ENCODE data around the gene HMHB1.
"Not testable (repeated sequence)": the region's sequence is repeated elsewhere in the genome, so short reads cannot be mapped to it uniquely, and the experiment has no call there.

HMHB1 gene

GRCh38 chr5:143801252-143801939, 10.6 kb upstream of the HMHB1 start:
- no peak overlapping the region for H3K9ac ChIP-seq (ENCODE audit: low read depth in 1 of 2, low read length in 2 of 2)
- no peak overlapping the region for H3K27ac ChIP-seq (ENCODE audit: low read depth in 2 of 2, low read length in 2 of 2)
- no peaks in the 10 kb centered on the region for H3K9me3 ChIP-seq (ENCODE audit: control insufficient read depth in 2 of 2, low read length in 2 of 2)
- H3K27me3 ChIP-seq (ENCODE audit: control insufficient read depth in 2 of 2, insufficient read depth in 2 of 2, low read length in 2 of 2), result no peaks in the 10 kb centered on the region
- H3K36me3 ChIP-seq (ENCODE audit: control insufficient read depth in 2 of 2, insufficient read depth in 2 of 2, low read length in 2 of 2), result no peaks in the 10 kb centered on the region
- no peak overlapping the region for H3K4me3 ChIP-seq (ENCODE audit: low read length in 2 of 2)
- no peaks in the 10 kb centered on the region for H3K4me1 ChIP-seq (ENCODE audit: control insufficient read depth in 2 of 2, insufficient read depth in 2 of 2, low read length in 2 of 2)

GRCh38 chr5:143805861-143806260, 6.1 kb upstream of the HMHB1 start:
- Histone ChIP-seq H3K27me3 (ENCODE audit: control insufficient read depth in 2 of 2, insufficient read depth in 2 of 2, low read length in 2 of 2) (no peaks in the 10 kb centered on the region), H3K4me3 (ENCODE audit: low read length in 2 of 2) (no peak overlapping the region), H3K9ac (ENCODE audit: low read depth in 1 of 2, low read length in 2 of 2) (no peak overlapping the region), H3K27ac (ENCODE audit: low read depth in 2 of 2, low read length in 2 of 2) (no peak overlapping the region), H3K9me3 (ENCODE audit: control insufficient read depth in 2 of 2, low read length in 2 of 2) (no peaks in the 10 kb centered on the region), H3K4me1 (ENCODE audit: control insufficient read depth in 2 of 2, insufficient read depth in 2 of 2, low read length in 2 of 2) (no peaks in the 10 kb centered on the region), H3K36me3 (ENCODE audit: control insufficient read depth in 2 of 2, insufficient read depth in 2 of 2, low read length in 2 of 2) (no peaks in the 10 kb centered on the region)

GRCh38 chr5:143806579-143806978, 5.4 kb upstream of the HMHB1 start:
- Histone ChIP-seq H3K27ac (ENCODE audit: low read depth in 2 of 2, low read length in 2 of 2) (no peak overlapping the region), H3K9ac (ENCODE audit: low read depth in 1 of 2, low read length in 2 of 2) (no peak overlapping the region), H3K9me3 (ENCODE audit: control insufficient read depth in 2 of 2, low read length in 2 of 2) (no peaks in the 10 kb centered on the region), H3K27me3 (ENCODE audit: control insufficient read depth in 2 of 2, insufficient read depth in 2 of 2, low read length in 2 of 2) (no peaks in the 10 kb centered on the region), H3K36me3 (ENCODE audit: control insufficient read depth in 2 of 2, insufficient read depth in 2 of 2, low read length in 2 of 2) (no peaks in the 10 kb centered on the region), H3K4me3 (ENCODE audit: low read length in 2 of 2) (no peak overlapping the region), H3K4me1 (ENCODE audit: control insufficient read depth in 2 of 2, insufficient read depth in 2 of 2, low read length in 2 of 2) (no peaks in the 10 kb centered on the region)

- H3K9ac ChIP-seq (ENCODE audit: low read depth in 1 of 2, low read length in 2 of 2), result no peak overlapping the region
- H3K27ac ChIP-seq (ENCODE audit: low read depth in 2 of 2, low read length in 2 of 2), result no peak overlapping the region
- H3K4me1 ChIP-seq (ENCODE audit: control insufficient read depth in 2 of 2, insufficient read depth in 2 of 2, low read length in 2 of 2), result no peaks in the 10 kb centered on the region
- no peaks in the 10 kb centered on the region for H3K36me3 ChIP-seq (ENCODE audit: control insufficient read depth in 2 of 2, insufficient read depth in 2 of 2, low read length in 2 of 2)
- H3K27me3 ChIP-seq (ENCODE audit: control insufficient read depth in 2 of 2, insufficient read depth in 2 of 2, low read length in 2 of 2), result no peaks in the 10 kb centered on the region
- no peaks in the 10 kb centered on the region for H3K9me3 ChIP-seq (ENCODE audit: control insufficient read depth in 2 of 2, low read length in 2 of 2)
- no peak overlapping the region for H3K4me3 ChIP-seq (ENCODE audit: low read length in 2 of 2)
Observed at GRCh38 chr5:143807401-143807800, 4.6 kb upstream of the HMHB1 start.

GRCh38 chr5:143816370-143816769, 4.4 kb downstream of the HMHB1 start:
- H3K9ac ChIP-seq (ENCODE audit: low read depth in 1 of 2, low read length in 2 of 2); H3K36me3 ChIP-seq (ENCODE audit: control insufficient read depth in 2 of 2, insufficient read depth in 2 of 2, low read length in 2 of 2); H3K27ac ChIP-seq (ENCODE audit: low read depth in 2 of 2, low read length in 2 of 2); H3K27me3 ChIP-seq (ENCODE audit: control insufficient read depth in 2 of 2, insufficient read depth in 2 of 2, low read length in 2 of 2); H3K4me3 ChIP-seq (ENCODE audit: low read length in 2 of 2); H3K4me1 ChIP-seq (ENCODE audit: control insufficient read depth in 2 of 2, insufficient read depth in 2 of 2, low read length in 2 of 2); H3K9me3 ChIP-seq (ENCODE audit: control insufficient read depth in 2 of 2, low read length in 2 of 2): not testable (repeated sequence)

- no peaks in the 10 kb centered on the region for H3K36me3 ChIP-seq (ENCODE audit: control insufficient read depth in 2 of 2, insufficient read depth in 2 of 2, low read length in 2 of 2)
- no peak overlapping the region for H3K4me3 ChIP-seq (ENCODE audit: low read length in 2 of 2)
- H3K27me3 ChIP-seq (ENCODE audit: control insufficient read depth in 2 of 2, insufficient read depth in 2 of 2, low read length in 2 of 2), result no peaks in the 10 kb centered on the region
- no peaks in the 10 kb centered on the region for H3K4me1 ChIP-seq (ENCODE audit: control insufficient read depth in 2 of 2, insufficient read depth in 2 of 2, low read length in 2 of 2)
- no peaks in the 10 kb centered on the region for H3K9me3 ChIP-seq (ENCODE audit: control insufficient read depth in 2 of 2, low read length in 2 of 2)
- H3K9ac ChIP-seq (ENCODE audit: low read depth in 1 of 2, low read length in 2 of 2), result no peak overlapping the region
- H3K27ac ChIP-seq (ENCODE audit: low read depth in 2 of 2, low read length in 2 of 2), result no peak overlapping the region
Observed at GRCh38 chr5:143819716-143820115, 7.8 kb downstream of the HMHB1 start.

- H3K27me3 ChIP-seq (ENCODE audit: control insufficient read depth in 2 of 2, insufficient read depth in 2 of 2, low read length in 2 of 2), result no peaks in the 10 kb centered on the region
- no peaks in the 10 kb centered on the region for H3K36me3 ChIP-seq (ENCODE audit: control insufficient read depth in 2 of 2, insufficient read depth in 2 of 2, low read length in 2 of 2)
- no peak overlapping the region for H3K9ac ChIP-seq (ENCODE audit: low read depth in 1 of 2, low read length in 2 of 2)
- H3K27ac ChIP-seq (ENCODE audit: low read depth in 2 of 2, low read length in 2 of 2), result no peak overlapping the region
- no peaks in the 10 kb centered on the region for H3K4me1 ChIP-seq (ENCODE audit: control insufficient read depth in 2 of 2, insufficient read depth in 2 of 2, low read length in 2 of 2)
- no peak overlapping the region for H3K4me3 ChIP-seq (ENCODE audit: low read length in 2 of 2)
- no peaks in the 10 kb centered on the region for H3K9me3 ChIP-seq (ENCODE audit: control insufficient read depth in 2 of 2, low read length in 2 of 2)
Observed at GRCh38 chr5:143820451-143820850, 8.5 kb downstream of the HMHB1 start.

- no peak overlapping the region for H3K4me3 ChIP-seq (ENCODE audit: low read length in 2 of 2)
- H3K27ac ChIP-seq (ENCODE audit: low read depth in 2 of 2, low read length in 2 of 2), result no peak overlapping the region
- no peaks in the 10 kb centered on the region for H3K9me3 ChIP-seq (ENCODE audit: control insufficient read depth in 2 of 2, low read length in 2 of 2)
- H3K36me3 ChIP-seq (ENCODE audit: control insufficient read depth in 2 of 2, insufficient read depth in 2 of 2, low read length in 2 of 2), result no peaks in the 10 kb centered on the region
- H3K27me3 ChIP-seq (ENCODE audit: control insufficient read depth in 2 of 2, insufficient read depth in 2 of 2, low read length in 2 of 2), result no peaks in the 10 kb centered on the region
- H3K4me1 ChIP-seq (ENCODE audit: control insufficient read depth in 2 of 2, insufficient read depth in 2 of 2, low read length in 2 of 2), result no peaks in the 10 kb centered on the region
- H3K9ac ChIP-seq (ENCODE audit: low read depth in 1 of 2, low read length in 2 of 2), result no peak overlapping the region
Observed at GRCh38 chr5:143824851-143825720, 13.1 kb downstream of the HMHB1 start.

- no peak overlapping the region for H3K27ac ChIP-seq (ENCODE audit: low read depth in 2 of 2, low read length in 2 of 2)
- no peak overlapping the region for H3K4me3 ChIP-seq (ENCODE audit: low read length in 2 of 2)
- no peaks in the 10 kb centered on the region for H3K9me3 ChIP-seq (ENCODE audit: control insufficient read depth in 2 of 2, low read length in 2 of 2)
- no peak overlapping the region for H3K9ac ChIP-seq (ENCODE audit: low read depth in 1 of 2, low read length in 2 of 2)
- H3K4me1 ChIP-seq (ENCODE audit: control insufficient read depth in 2 of 2, insufficient read depth in 2 of 2, low read length in 2 of 2), result no peaks in the 10 kb centered on the region
- H3K27me3 ChIP-seq (ENCODE audit: control insufficient read depth in 2 of 2, insufficient read depth in 2 of 2, low read length in 2 of 2), result no peaks in the 10 kb centered on the region
- no peaks in the 10 kb centered on the region for H3K36me3 ChIP-seq (ENCODE audit: control insufficient read depth in 2 of 2, insufficient read depth in 2 of 2, low read length in 2 of 2)
Observed at GRCh38 chr5:143826951-143827444, 15.0 kb downstream of the HMHB1 start.

GRCh38 chr5:143828710-143829109, 16.7 kb downstream of the HMHB1 start:
- H3K27ac ChIP-seq (ENCODE audit: low read depth in 2 of 2, low read length in 2 of 2), result no peak overlapping the region
- H3K36me3 ChIP-seq (ENCODE audit: control insufficient read depth in 2 of 2, insufficient read depth in 2 of 2, low read length in 2 of 2), result no peaks in the 10 kb centered on the region
- H3K4me1 ChIP-seq (ENCODE audit: control insufficient read depth in 2 of 2, insufficient read depth in 2 of 2, low read length in 2 of 2), result no peaks in the 10 kb centered on the region
- H3K27me3 ChIP-seq (ENCODE audit: control insufficient read depth in 2 of 2, insufficient read depth in 2 of 2, low read length in 2 of 2), result no peaks in the 10 kb centered on the region
- no peak overlapping the region for H3K4me3 ChIP-seq (ENCODE audit: low read length in 2 of 2)
- H3K9me3 ChIP-seq (ENCODE audit: control insufficient read depth in 2 of 2, low read length in 2 of 2), result no peaks in the 10 kb centered on the region
- H3K9ac ChIP-seq (ENCODE audit: low read depth in 1 of 2, low read length in 2 of 2), result no peak overlapping the region
